Measurements from ENCODE around the gene ABCG1. TPM values are rescaled to one million over a fixed set of nuclear protein-coding genes. Genes with fewer than 3 reads are reported as not detected.

Gene ABCG1
- total and polyA plus RNA-seq, 2 experiments from 2014 or later, result 1.3 to 4.4 TPM

DNA sequence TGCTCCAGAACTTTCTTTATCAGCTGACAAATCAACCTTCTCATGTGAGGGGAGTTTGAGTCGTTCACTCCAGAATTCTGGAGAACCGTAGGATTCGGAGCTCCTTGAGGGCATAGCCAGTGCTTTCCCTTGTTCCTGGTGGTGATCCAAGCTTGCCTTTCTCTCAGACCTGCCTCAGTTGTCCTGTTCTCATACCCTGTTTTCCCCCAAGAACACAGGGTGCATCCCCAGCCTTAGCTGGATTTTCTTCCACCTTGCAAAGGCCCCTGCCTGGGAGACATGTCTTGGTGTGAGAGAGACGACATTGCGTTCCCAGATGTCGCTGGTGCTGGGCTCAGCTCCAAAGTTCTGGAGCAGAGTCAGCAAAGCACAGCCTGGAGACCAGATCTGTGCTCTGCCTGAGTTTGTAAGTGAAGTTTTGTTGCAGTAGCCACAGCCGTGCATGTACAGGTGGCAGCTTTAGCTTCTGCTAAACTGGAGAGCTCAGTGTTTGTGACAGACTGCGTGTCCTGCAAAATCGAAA lies 40.0 kb downstream of the ABCG1 start (continued):
- TF ChIP-seq CREB1 (CRISPR knock-in tag; IDR thresholded peaks at IDR 0.05; ENCODE audit: low read depth) (no peak), JUNB (IDR thresholded peaks at IDR 0.05; ENCODE audit: unreplicated experiment) (no peak)

- H2AFZ ChIP-seq, result no peak overlapping the region
- H3K27me3 Mint-ChIP-seq (ENCODE audit: insufficient read depth, low read depth, poor library complexity), result peaks cover 11% of the 10 kb centered on the region
- no peaks in the 10 kb centered on the region for H3K36me3 Mint-ChIP-seq (ENCODE audit: low read depth)
- no peaks in the 10 kb centered on the region for H3K9me3 Mint-ChIP-seq
- no peak overlapping the region for H3K27ac Mint-ChIP-seq
- no peaks in the 10 kb centered on the region for H4K20me1 ChIP-seq (replicated peaks; ENCODE audit: insufficient read depth)
- no peaks in the 10 kb centered on the region for H3K27me3 ChIP-seq (ENCODE audit: insufficient read depth)
- H3K4me3 ChIP-seq, result no peak overlapping the region
- H3K4me2 ChIP-seq, result no peak overlapping the region
- H3F3A ChIP-seq (replicated peaks; ENCODE audit: low read depth), result no peaks in the 10 kb centered on the region
- ATAC-seq (no peak), DNase-seq (ENCODE audit: low spot score) (no peak)
- H3K4me1 ChIP-seq (ENCODE audit: insufficient read depth), result no peaks in the 10 kb centered on the region
- no peak for TF ChIP-seq JUNB (IDR thresholded peaks at IDR 0.05; ENCODE audit: unreplicated experiment)
- TF ChIP-seq, protein P1, sequence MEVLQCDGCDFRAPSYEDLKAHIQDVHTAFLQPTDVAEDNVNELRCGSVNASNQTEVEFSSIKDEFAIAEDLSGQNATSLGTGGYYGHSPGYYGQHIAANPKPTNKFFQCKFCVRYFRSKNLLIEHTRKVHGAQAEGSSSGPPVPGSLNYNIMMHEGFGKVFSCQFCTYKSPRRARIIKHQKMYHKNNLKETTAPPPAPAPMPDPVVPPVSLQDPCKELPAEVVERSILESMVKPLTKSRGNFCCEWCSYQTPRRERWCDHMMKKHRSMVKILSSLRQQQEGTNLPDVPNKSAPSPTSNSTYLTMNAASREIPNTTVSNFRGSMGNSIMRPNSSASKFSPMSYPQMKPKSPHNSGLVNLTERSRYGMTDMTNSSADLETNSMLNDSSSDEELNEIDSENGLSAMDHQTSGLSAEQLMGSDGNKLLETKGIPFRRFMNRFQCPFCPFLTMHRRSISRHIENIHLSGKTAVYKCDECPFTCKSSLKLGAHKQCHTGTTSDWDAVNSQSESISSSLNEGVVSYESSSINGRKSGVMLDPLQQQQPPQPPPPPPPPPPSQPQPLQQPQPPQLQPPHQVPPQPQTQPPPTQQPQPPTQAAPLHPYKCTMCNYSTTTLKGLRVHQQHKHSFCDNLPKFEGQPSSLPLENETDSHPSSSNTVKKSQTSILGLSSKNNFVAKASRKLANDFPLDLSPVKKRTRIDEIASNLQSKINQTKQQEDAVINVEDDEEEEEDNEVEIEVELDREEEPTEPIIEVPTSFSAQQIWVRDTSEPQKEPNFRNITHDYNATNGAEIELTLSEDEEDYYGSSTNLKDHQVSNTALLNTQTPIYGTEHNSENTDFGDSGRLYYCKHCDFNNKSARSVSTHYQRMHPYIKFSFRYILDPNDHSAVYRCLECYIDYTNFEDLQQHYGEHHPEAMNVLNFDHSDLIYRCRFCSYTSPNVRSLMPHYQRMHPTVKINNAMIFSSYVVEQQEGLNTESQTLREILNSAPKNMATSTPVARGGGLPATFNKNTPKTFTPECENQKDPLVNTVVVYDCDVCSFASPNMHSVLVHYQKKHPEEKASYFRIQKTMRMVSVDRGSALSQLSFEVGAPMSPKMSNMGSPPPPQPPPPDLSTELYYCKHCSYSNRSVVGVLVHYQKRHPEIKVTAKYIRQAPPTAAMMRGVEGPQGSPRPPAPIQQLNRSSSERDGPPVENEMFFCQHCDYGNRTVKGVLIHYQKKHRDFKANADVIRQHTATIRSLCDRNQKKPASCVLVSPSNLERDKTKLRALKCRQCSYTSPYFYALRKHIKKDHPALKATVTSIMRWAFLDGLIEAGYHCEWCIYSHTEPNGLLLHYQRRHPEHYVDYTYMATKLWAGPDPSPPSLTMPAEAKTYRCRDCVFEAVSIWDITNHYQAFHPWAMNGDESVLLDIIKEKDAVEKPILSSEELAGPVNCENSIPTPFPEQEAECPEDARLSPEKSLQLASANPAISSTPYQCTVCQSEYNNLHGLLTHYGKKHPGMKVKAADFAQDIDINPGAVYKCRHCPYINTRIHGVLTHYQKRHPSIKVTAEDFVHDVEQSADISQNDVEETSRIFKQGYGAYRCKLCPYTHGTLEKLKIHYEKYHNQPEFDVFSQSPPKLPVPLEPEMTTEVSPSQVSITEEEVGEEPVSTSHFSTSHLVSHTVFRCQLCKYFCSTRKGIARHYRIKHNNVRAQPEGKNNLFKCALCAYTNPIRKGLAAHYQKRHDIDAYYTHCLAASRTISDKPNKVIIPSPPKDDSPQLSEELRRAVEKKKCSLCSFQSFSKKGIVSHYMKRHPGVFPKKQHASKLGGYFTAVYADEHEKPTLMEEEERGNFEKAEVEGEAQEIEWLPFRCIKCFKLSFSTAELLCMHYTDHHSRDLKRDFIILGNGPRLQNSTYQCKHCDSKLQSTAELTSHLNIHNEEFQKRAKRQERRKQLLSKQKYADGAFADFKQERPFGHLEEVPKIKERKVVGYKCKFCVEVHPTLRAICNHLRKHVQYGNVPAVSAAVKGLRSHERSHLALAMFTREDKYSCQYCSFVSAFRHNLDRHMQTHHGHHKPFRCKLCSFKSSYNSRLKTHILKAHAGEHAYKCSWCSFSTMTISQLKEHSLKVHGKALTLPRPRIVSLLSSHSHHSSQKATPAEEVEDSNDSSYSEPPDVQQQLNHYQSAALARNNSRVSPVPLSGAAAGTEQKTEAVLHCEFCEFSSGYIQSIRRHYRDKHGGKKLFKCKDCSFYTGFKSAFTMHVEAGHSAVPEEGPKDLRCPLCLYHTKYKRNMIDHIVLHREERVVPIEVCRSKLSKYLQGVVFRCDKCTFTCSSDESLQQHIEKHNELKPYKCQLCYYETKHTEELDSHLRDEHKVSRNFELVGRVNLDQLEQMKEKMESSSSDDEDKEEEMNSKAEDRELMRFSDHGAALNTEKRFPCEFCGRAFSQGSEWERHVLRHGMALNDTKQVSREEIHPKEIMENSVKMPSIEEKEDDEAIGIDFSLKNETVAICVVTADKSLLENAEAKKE (CRISPR knock-in tag; IDR thresholded peaks at IDR 0.05), result no peak
- no peak for TF ChIP-seq CREB1 (CRISPR knock-in tag; IDR thresholded peaks at IDR 0.05; ENCODE audit: low read depth)
- no peak for TF ChIP-seq ZNF114 (CRISPR knock-in tag; IDR thresholded peaks at IDR 0.05)
- TF ChIP-seq, protein P2, sequence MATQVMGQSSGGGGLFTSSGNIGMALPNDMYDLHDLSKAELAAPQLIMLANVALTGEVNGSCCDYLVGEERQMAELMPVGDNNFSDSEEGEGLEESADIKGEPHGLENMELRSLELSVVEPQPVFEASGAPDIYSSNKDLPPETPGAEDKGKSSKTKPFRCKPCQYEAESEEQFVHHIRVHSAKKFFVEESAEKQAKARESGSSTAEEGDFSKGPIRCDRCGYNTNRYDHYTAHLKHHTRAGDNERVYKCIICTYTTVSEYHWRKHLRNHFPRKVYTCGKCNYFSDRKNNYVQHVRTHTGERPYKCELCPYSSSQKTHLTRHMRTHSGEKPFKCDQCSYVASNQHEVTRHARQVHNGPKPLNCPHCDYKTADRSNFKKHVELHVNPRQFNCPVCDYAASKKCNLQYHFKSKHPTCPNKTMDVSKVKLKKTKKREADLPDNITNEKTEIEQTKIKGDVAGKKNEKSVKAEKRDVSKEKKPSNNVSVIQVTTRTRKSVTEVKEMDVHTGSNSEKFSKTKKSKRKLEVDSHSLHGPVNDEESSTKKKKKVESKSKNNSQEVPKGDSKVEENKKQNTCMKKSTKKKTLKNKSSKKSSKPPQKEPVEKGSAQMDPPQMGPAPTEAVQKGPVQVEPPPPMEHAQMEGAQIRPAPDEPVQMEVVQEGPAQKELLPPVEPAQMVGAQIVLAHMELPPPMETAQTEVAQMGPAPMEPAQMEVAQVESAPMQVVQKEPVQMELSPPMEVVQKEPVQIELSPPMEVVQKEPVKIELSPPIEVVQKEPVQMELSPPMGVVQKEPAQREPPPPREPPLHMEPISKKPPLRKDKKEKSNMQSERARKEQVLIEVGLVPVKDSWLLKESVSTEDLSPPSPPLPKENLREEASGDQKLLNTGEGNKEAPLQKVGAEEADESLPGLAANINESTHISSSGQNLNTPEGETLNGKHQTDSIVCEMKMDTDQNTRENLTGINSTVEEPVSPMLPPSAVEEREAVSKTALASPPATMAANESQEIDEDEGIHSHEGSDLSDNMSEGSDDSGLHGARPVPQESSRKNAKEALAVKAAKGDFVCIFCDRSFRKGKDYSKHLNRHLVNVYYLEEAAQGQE (IDR thresholded peaks at IDR 0.05; ENCODE audit: unreplicated experiment), result no peak
- H3K36me3 ChIP-seq (ENCODE audit: insufficient read depth), result no peaks in the 10 kb centered on the region
- H3K79me2 ChIP-seq (replicated peaks; ENCODE audit: insufficient read depth), result no peaks in the 10 kb centered on the region
- peaks cover 17% of the 10 kb centered on the region for H3K4me1 Mint-ChIP-seq
- no peaks in the 10 kb centered on the region for H3K9me2 ChIP-seq (ENCODE audit: insufficient read depth)
- H3K27ac ChIP-seq (ENCODE audit: low read depth), result no peak overlapping the region
- H3K4me3 Mint-ChIP-seq, result no peak overlapping the region
Measured at GRCh38 chr21:42260121-42260520, 41.2 kb downstream of the ABCG1 start.

Measured in GM23338 (cell line).